ENCODE results near the gene EIF4A3. TPM values are rescaled to one million over a fixed set of nuclear protein-coding genes. Genes with fewer than 3 reads are reported as not detected.

Gene EIF4A3
- total RNA-seq, 4 donors from 2014 or later: 35.8 to 54.0 (median 45.7) TPM

DNA sequence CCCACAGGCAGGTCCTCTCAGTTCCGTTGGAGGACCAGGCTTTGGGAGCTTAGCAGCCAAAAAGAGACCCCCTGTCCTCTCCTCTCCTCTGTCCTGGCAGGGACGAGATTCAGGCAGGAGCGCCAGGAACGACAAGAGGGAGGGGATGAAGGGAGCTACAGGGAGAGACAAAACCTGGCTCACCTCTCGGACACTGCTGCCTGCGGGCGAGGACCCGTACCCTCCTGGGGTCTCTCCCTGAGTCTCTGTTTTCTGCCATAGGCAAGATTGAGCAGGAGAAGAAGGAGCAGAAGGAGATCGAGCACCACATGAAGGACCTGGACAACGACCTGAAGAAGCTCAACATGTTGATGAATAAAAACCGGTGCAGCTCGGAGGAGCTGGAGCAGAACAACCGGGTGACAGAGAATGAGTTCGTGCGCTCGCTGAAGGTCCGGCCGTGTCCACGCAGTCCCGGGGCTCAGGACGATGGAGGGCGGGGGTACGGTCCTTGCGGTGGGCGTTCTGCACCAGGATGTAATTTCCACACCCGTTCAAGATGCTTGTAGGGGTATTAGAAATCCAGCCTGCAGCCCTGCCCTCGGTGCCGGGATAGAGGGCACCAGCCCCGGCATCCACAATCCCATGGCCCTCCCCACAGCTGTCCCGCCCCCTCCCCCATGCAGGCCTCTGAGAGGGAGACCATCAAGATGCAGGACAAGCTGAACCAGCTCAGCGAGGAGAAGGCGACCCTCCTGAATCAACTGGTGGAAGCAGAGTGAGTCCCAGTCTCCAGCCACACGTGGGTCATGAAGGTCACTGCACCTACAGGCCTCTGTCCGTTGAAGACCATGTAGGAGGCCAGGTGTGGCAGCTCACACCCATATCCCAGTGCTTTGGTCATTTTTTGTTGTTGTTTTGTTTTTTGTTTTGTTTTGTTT lies 59.3 kb downstream of the EIF4A3 start:
- no peak for TF ChIP-seq CTCF (IDR thresholded peaks at IDR 0.05; ENCODE audit: low read depth)

DNA sequence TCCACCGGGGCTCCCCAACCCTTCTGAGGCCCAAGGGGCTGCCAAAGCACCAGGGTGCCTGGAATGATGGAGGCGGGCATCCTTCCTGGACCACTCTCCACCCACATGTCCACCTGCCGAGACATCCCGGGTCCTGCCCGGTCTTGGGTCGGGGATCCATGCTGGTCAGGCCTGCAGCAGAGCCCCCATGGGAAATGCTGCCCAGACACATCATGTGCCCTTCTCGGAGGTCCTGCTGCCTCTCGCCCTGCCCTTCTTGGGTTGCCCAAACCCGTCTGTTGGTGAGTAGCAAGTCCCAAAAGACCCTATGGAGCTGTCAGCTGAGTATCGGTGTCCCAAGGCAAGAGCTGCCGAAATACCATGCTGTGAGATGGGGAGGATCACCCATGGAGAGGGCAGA lies 60.3 kb downstream of the EIF4A3 start:
- TF ChIP-seq CTCF (IDR thresholded peaks at IDR 0.05; ENCODE audit: low read depth): no peak

DNA sequence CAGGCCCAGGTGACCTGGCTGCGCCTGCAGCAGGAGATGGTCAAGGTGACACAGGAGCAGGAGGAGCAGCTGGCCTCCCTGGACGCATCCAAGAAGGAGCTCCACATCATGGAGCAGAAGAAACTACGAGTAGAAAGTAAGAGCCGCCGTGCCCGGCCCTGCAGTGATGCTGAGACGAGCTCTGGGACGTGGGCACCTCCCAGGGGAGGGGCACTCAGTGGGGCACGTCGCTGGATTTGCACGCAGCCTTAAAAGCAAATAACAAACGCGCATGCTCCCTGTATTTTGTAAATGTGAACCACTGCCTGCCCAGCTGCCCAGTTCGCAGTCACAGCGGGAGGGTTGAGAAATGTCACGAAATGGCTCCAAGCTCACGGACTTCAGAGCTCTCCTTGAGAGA lies 60.8 kb downstream of the EIF4A3 start:
- no peak for TF ChIP-seq CTCF (IDR thresholded peaks at IDR 0.05; ENCODE audit: low read depth)

DNA sequence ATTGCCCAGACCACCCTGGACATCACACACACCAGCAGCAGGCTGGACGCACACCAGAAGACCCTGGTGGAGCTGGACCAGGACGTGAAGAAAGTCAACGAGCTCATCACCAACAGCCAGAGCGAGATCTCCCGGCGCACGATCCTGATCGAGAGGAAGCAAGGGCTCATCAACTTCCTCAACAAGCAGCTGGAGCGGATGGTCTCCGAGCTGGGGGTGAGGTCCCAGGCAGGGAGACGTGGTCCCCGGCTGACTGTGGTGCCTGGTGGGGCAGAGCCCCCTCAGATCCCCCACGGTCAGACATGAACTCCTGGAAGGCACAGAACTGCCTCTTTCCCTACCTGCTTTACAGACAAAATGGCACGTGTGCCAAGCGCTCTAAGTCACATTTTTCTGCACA lies 62.2 kb downstream of the EIF4A3 start:
- TF ChIP-seq CTCF (IDR thresholded peaks at IDR 0.05; ENCODE audit: low read depth): no peak

Small RNA genes lying within 50 kb of the gene (small RNA-seq; reads per million reads assigned to genes)
- gene AC087741.2 (not detected), gene MIR1268B (not detected)

Other genes starting within 250 kb of the EIF4A3 start
- gene TBC1D16, start 111.3 kb downstream of the EIF4A3 start, total RNA-seq: 100 to 1,000 TPM in 1 of 4 donors, 10 to 100 TPM in 3; 43.5 to 115 (median 60.5) TPM
- gene CCDC40, start 110.5 kb downstream of the EIF4A3 start, total RNA-seq: 1 to 10 TPM; 3.1 to 5.5 (median 4.6) TPM
- gene GAA, start 45.5 kb downstream of the EIF4A3 start, total RNA-seq: 100 to 1,000 TPM in 1 of 4 donors, 10 to 100 TPM in 3; 43.4 to 123 (median 60.2) TPM
- gene CARD14, start 22.9 kb upstream of the EIF4A3 start, total RNA-seq: 1 to 10 TPM in 1 of 4 donors, under 1 TPM in 1, not detected in 2; 0.34 to 1.3 TPM
- gene SGSH, start 73.2 kb upstream of the EIF4A3 start, total RNA-seq: 10 to 100 TPM; 15.7 to 34.7 (median 24.7) TPM
- gene SLC26A11, start 73.3 kb upstream of the EIF4A3 start, total RNA-seq: 10 to 100 TPM in 3 of 4 donors, 1 to 10 TPM in 1; 4.7 to 31.4 (median 13.0) TPM
- gene RNF213, start 113.7 kb upstream of the EIF4A3 start, total RNA-seq: 100 to 1,000 TPM; 114 to 167 (median 144) TPM

Data from subcutaneous adipose tissue (tissue), 4 donors.